GM12878 (cell line): ENCODE data around the gene SLC39A11. TPM values are rescaled to one million over a fixed set of nuclear protein-coding genes. Genes with fewer than 3 reads are reported as not detected.

Experiments used
- ATF7 ChIP-seq: fragments of 450-650 bp; IDR thresholded peaks from 2 replicates; pipeline ENCODE4 v1.6.1; 2016; ENCODE audit warnings: low read depth, mild to moderate bottlenecking
- BACH1 ChIP-seq: fragments of 450-650 bp; IDR thresholded peaks from 2 replicates; pipeline ENCODE4 v1.6.1; 2017; ENCODE audit warnings: mild to moderate bottlenecking, borderline replicate concordance
- BCL11A ChIP-seq: IDR thresholded peaks from 2 replicates; pipeline ENCODE4 v1.6.1; 2011; ENCODE audit warnings: low read depth, low read length
- CBFB ChIP-seq: IDR thresholded peaks from 2 replicates; pipeline ENCODE4 v1.6.1; 2016; ENCODE audit warnings: antibody characterized with exemption, low read depth
- ETV6 ChIP-seq, 2 experiments: fragments of 450-650 bp in 1 of 2; IDR thresholded peaks in 1 of 2; conservative IDR thresholded peaks in 1 of 2; 2 replicates each; pipeline ENCODE4 v1.6.1; 2014; ENCODE audit warnings: antibody characterized with exemption in 1 of 2, borderline replicate concordance in 1 of 2, low read depth in 1 of 2, mild to moderate bottlenecking in 1 of 2, moderate library complexity in 1 of 2
- HCFC1 ChIP-seq: fragments of 150-350 bp; IDR thresholded peaks from 2 replicates; pipeline ENCODE4 v1.6.1; 2014; ENCODE audit warnings: low read length
- HSF1 ChIP-seq: fragments of 150-350 bp; IDR thresholded peaks from 2 replicates; pipeline ENCODE4 v1.6.1; 2014; ENCODE audit warnings: mild to moderate bottlenecking, low read depth, low read length
- IKZF1 ChIP-seq: fragments of 450-650 bp; conservative IDR thresholded peaks from 2 replicates; pipeline ENCODE4 v1.6.1; 2017; ENCODE audit warnings: antibody characterized with exemption, mild to moderate bottlenecking
- IKZF2 ChIP-seq, 2 experiments: fragments of 450-650 bp; IDR thresholded peaks; 2 replicates each; pipeline ENCODE4 v1.6.1; 2017; ENCODE audit warnings: mild to moderate bottlenecking in 2 of 2, moderate library complexity in 2 of 2
- KLF5 ChIP-seq: fragments of 450-650 bp; IDR thresholded peaks from 2 replicates; pipeline ENCODE4 v1.6.1; 2014; ENCODE audit warnings: mild to moderate bottlenecking; ENCODE audit not compliant: partially characterized antibody
- LARP7 ChIP-seq: fragments of 450-650 bp; IDR thresholded peaks from 2 replicates; pipeline ENCODE4 v1.6.1; 2017; ENCODE audit warnings: mild to moderate bottlenecking
- MXI1 ChIP-seq: fragments of 150-350 bp; IDR thresholded peaks from 2 replicates; pipeline ENCODE4 v1.6.1; 2011; ENCODE audit warnings: low read depth, mild to moderate bottlenecking, inconsistent platforms, low read length, improper control_type of control experiment
- NFIC ChIP-seq: IDR thresholded peaks from 2 replicates; pipeline ENCODE4 v1.6.1; 2012; ENCODE audit warnings: low read depth, mild to moderate bottlenecking, inconsistent platforms, low read length, moderate library complexity
- NR2F1 ChIP-seq: fragments of 450-650 bp; conservative IDR thresholded peaks from 2 replicates; pipeline ENCODE4 v1.6.1; 2017; ENCODE audit warnings: mild to moderate bottlenecking
- PAX8 ChIP-seq: fragments of 450-650 bp; IDR thresholded peaks from 2 replicates; pipeline ENCODE4 v1.6.1; 2017; ENCODE audit warnings: mild to moderate bottlenecking, moderate library complexity
- POLR2A ChIP-seq: IDR thresholded peaks from 2 replicates; pipeline ENCODE4 v1.6.1; 2011; ENCODE audit warnings: low read depth, mild to moderate bottlenecking, low read length
- POU2F2 ChIP-seq: IDR thresholded peaks from 3 replicates; pipeline ENCODE4 v1.6.1; 2011; ENCODE audit warnings: low read depth, mild to moderate bottlenecking, low read length, borderline replicate concordance
- RELA ChIP-seq: fragments of 450-650 bp; IDR thresholded peaks from 2 replicates; pipeline ENCODE4 v1.8.0; 2014; ENCODE audit warnings: borderline replicate concordance; ENCODE audit not compliant: partially characterized antibody
- RELB ChIP-seq: fragments of 450-650 bp; IDR thresholded peaks from 2 replicates; pipeline ENCODE4 v1.6.1; 2017; ENCODE audit warnings: low read depth, mild to moderate bottlenecking, moderate library complexity
- SUZ12 ChIP-seq: fragments of 200-600 bp; sonication (generic); IDR thresholded peaks from one replicate; pipeline ENCODE4 v1.6.1; 2018; ENCODE audit warnings: antibody characterized with exemption, mild to moderate bottlenecking; ENCODE audit not compliant: unreplicated experiment
- TCF3 ChIP-seq: IDR thresholded peaks from 2 replicates; pipeline ENCODE4 v1.6.1; 2012; ENCODE audit warnings: low read depth, mild to moderate bottlenecking, low read length, borderline replicate concordance; ENCODE audit not compliant: insufficient read depth
- YBX1 ChIP-seq: fragments of 450-650 bp; IDR thresholded peaks from 2 replicates; pipeline ENCODE4 v1.6.1; 2016; ENCODE audit warnings: antibody characterized with exemption
- ZZZ3 ChIP-seq: IDR thresholded peaks from 2 replicates; pipeline ENCODE4 v1.6.1; 2011; ENCODE audit warnings: low read depth; ENCODE audit not compliant: control insufficient read depth, insufficient read length
- polyA plus RNA-seq, 11 experiments: library from polyadenylated mRNA; depleted of rRNA in 4 of 11; unstranded in 6 of 11; stranded (reverse) in 5 of 11; fragments of >200 nt; fragmentation: Nextera tagmentation in 4 of 11; fragmentation: Illumina TruSeq in 1 of 11; extraction: Ambion mirVana in 4 of 11; extraction: Trizol in 1 of 11; gene quantifications; 1 replicate in 1 of 11; 2 replicates in 10 of 11; pipeline versions ENCODE4 v1.2.1 to v1.2.3, GENCODE V29; 2011 to 2016; ENCODE audit warnings: inconsistent platforms in 2 of 11, missing spikeins in 2 of 11, low read depth in 1 of 11
- total RNA-seq, 4 experiments: library from RNA; depleted of rRNA in 3 of 4; stranded (reverse); fragments of >200 nt in 3 of 4; fragmentation: Illumina TruSeq in 1 of 4; extraction: Trizol in 1 of 4; gene quantifications; 2 replicates each; pipeline versions ENCODE4 v1.2.1 to v1.2.3, GENCODE V29; 2013 to 2021
- TF ChIP-seq, protein P1 (sequence below): fragments of 450-650 bp; IDR thresholded peaks from 2 replicates; pipeline ENCODE4 v1.6.1; 2017; ENCODE audit warnings: mild to moderate bottlenecking, low read depth, inconsistent platforms; ENCODE audit not compliant: poor library complexity, severe bottlenecking

SLC39A11 gene
- total and polyA plus RNA-seq, 10 of the 15 experiments (the other 5 are each of a cell fraction or from before 2014, with no cell fraction given): 8.6 to 23.8 (median 14.0) TPM

DNA sequence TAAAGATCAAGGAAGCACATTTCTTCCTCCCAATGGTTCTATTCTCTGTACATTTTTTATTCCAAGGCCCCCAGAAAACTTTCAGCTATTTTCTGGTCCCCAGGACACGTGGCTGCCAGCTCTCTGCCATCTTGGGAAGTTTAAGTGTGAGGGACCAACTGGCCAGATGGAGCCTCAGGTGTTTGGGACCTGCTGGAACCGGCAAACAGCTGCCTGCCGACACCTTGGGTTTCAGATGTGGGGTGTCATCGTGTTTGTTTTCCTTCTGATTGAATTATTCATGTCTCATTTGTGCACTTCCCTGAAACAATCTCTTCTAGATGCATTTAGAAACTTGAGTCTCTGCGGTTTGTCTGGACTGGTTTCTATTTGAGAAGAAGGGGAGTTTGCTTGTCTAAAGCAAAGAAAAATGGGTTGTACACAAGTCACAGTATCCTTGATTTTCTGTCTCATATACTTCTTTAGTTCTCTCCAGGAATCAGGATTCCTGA is 386.5 kb downstream of the SLC39A11 start (continued):
- TF ChIP-seq BCL11A (no peak), PAX8 (no peak), RELA (no peak), TCF3 (peak; percentile 47; the same call in 1 of the 2 replicates), POLR2A (no peak), YBX1 (no peak), ATF7 (peak; percentile 31; the same call in 1 of the 2 replicates), HSF1 (no peak), BACH1 (no peak), IKZF2 (IDR thresholded peaks at IDR 0.05) (peak; percentile 45 to 64; a peak in 2 of 4 replicates), NR2F1 (no peak), ETV6 (conservative IDR thresholded peaks at IDR 0.05 in 1 of 2, IDR thresholded peaks at IDR 0.05 in 1 of 2; ENCODE audit: borderline replicate concordance in 1 of 2, low read depth in 1 of 2) (peak in 1 of 2 experiments; percentile 36; a peak in 1 of 4 replicates), ZZZ3 (no peak), IKZF1 (peak; percentile 72), HCFC1 (no peak), RELB (peak; percentile 52; the same call in 1 of the 2 replicates), LARP7 (no peak), KLF5 (no peak), MXI1 (no peak), NFIC (no peak), POU2F2 (no peak), SUZ12 (no peak), CBFB (0 out of 2 replicates have a peak, but pooled peaks have one; percentile 51)
- TF ChIP-seq, protein P1, sequence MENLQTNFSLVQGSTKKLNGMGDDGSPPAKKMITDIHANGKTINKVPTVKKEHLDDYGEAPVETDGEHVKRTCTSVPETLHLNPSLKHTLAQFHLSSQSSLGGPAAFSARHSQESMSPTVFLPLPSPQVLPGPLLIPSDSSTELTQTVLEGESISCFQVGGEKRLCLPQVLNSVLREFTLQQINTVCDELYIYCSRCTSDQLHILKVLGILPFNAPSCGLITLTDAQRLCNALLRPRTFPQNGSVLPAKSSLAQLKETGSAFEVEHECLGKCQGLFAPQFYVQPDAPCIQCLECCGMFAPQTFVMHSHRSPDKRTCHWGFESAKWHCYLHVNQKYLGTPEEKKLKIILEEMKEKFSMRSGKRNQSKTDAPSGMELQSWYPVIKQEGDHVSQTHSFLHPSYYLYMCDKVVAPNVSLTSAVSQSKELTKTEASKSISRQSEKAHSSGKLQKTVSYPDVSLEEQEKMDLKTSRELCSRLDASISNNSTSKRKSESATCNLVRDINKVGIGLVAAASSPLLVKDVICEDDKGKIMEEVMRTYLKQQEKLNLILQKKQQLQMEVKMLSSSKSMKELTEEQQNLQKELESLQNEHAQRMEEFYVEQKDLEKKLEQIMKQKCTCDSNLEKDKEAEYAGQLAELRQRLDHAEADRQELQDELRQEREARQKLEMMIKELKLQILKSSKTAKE: peak; percentile 54
